OCI-LY7 (cell line): ENCODE measurements around the gene MVB12B. TPM values are rescaled to one million over a fixed set of nuclear protein-coding genes. Genes with fewer than 3 reads are reported as not detected.

Source experiments
- BruUV-seq: library from RNA; stranded (reverse); fragments of 400-500 nt; replicated peaks from 2 replicates; lab custom pipeline; 2021; lab: Mats Ljungman, UMichigan
- CTCF ChIA-PET: fragments of 300-600 bp; sonication (Branson Sonifier 250); formaldehyde crosslinking; loops from one replicate; lab custom pipeline; 2022; ENCODE audit warnings: antibody characterized with exemption; ENCODE audit not compliant: unreplicated experiment; lab: Charles Lee
- POLR2A ChIA-PET: fragments of 300-600 bp; sonication (Branson Sonifier 250); formaldehyde crosslinking; loops from one replicate; lab custom pipeline; 2022; ENCODE audit warnings: antibody characterized with exemption; lab: Charles Lee
- DNase-seq: peaks from one replicate; pipeline ENCODE4 v3.0.0-alpha.2; 2015; ENCODE audit warnings: low spot score
- H2AFZ ChIP-seq: fragments of 200-600 bp; sonication (generic), shearing (Covaris generic); 2 replicates; pipeline ENCODE4 v1.6.1; 2014; ENCODE audit warnings: mild to moderate bottlenecking, antibody characterized with exemption, low read length, moderate library complexity
- H3K27ac ChIP-seq: fragments of 200-600 bp; sonication (generic); 2 replicates; pipeline ENCODE4 v1.5.1; 2014; ENCODE audit warnings: mixed run types, low read depth, mild to moderate bottlenecking, moderate library complexity, low read length, inconsistent platforms; ENCODE audit not compliant: poor library complexity, severe bottlenecking
- H3K36me3 ChIP-seq: fragments of 200-600 bp; sonication (generic); 2 replicates; pipeline ENCODE4 v1.6.1; 2014; ENCODE audit warnings: mild to moderate bottlenecking, antibody characterized with exemption, low read length, moderate library complexity, mixed read lengths; ENCODE audit not compliant: insufficient read depth
- H3K4me1 ChIP-seq: fragments of 200-600 bp; sonication (generic); 2 replicates; pipeline ENCODE4 v1.5.1; 2014; ENCODE audit warnings: mild to moderate bottlenecking, low read length; ENCODE audit not compliant: insufficient read depth, poor library complexity, severe bottlenecking
- H3K4me2 ChIP-seq: fragments of 200-600 bp; sonication (generic); 2 replicates; pipeline ENCODE4 v1.6.1; 2014; ENCODE audit warnings: mild to moderate bottlenecking, low read length
- H3K4me3 ChIP-seq: fragments of 200-600 bp; sonication (generic); 2 replicates; pipeline ENCODE4 v1.5.1; 2014; ENCODE audit warnings: mild to moderate bottlenecking, low read depth, low read length; ENCODE audit not compliant: poor library complexity, severe bottlenecking
- H3K79me2 ChIP-seq: fragments of 200-600 bp; sonication (generic); 2 replicates; pipeline ENCODE4 v1.6.1; 2016; ENCODE audit warnings: low read depth, mild to moderate bottlenecking, low read length, moderate library complexity, mixed read lengths; ENCODE audit not compliant: insufficient read depth
- H3K9me2 ChIP-seq: fragments of 200-600 bp; sonication (generic); 2 replicates; pipeline ENCODE4 v1.6.1; 2016; ENCODE audit warnings: mild to moderate bottlenecking, low read length, mixed read lengths; ENCODE audit not compliant: insufficient read depth
- H3K9me3 ChIP-seq: fragments of 200-600 bp; sonication (generic); 2 replicates; pipeline ENCODE4 v1.6.1; 2014; ENCODE audit warnings: mild to moderate bottlenecking, mixed run types, low read length, mixed read lengths
- H4K20me1 ChIP-seq: fragments of 200-600 bp; sonication (generic); 2 replicates; pipeline ENCODE4 v1.6.1; 2014; ENCODE audit warnings: mild to moderate bottlenecking, antibody characterized with exemption, low read length, moderate library complexity, mixed read lengths; ENCODE audit not compliant: insufficient read depth
- EZH2phosphoT487 ChIP-seq: fragments of 200-600 bp; sonication (generic); IDR thresholded peaks from 2 replicates; pipeline ENCODE4 v1.6.1; 2018; ENCODE audit warnings: low read depth, borderline replicate concordance, mild to moderate bottlenecking, mixed run types, antibody characterized with exemption, low read length, moderate library complexity, mixed read lengths
- intact Hi-C: fragments of 100-400 bp; cut with micrococcal nuclease; formaldehyde crosslinking; loops from one replicate; pipeline ENCODE4 v1.10.0; 2022; ENCODE audit not compliant: unreplicated experiment
- total RNA-seq, 2 experiments: library from RNA; depleted of rRNA in 1 of 2; stranded (reverse); fragments of >200 nt in 1 of 2; shearing (Covaris generic) in 1 of 2; gene quantifications; 2 replicates each; pipeline ENCODE4 v1.2.3, GENCODE V29; 2014 to 2022
- TF ChIP-seq, protein P1 (sequence below): fragments of 200-600 bp; sonication (generic); conservative IDR thresholded peaks from 2 replicates; pipeline ENCODE4 v1.5.1; 2014; ENCODE audit warnings: mild to moderate bottlenecking, antibody characterized with exemption, low read length, moderate library complexity, mixed read lengths

MVB12B gene
- total RNA-seq, 2 experiments from 2014 or later = 1.3 TPM; not detected in 1

GRCh38 chr9:126459126-126459525, 132.5 kb downstream of the MVB12B start:
- TF ChIP-seq, protein P1, sequence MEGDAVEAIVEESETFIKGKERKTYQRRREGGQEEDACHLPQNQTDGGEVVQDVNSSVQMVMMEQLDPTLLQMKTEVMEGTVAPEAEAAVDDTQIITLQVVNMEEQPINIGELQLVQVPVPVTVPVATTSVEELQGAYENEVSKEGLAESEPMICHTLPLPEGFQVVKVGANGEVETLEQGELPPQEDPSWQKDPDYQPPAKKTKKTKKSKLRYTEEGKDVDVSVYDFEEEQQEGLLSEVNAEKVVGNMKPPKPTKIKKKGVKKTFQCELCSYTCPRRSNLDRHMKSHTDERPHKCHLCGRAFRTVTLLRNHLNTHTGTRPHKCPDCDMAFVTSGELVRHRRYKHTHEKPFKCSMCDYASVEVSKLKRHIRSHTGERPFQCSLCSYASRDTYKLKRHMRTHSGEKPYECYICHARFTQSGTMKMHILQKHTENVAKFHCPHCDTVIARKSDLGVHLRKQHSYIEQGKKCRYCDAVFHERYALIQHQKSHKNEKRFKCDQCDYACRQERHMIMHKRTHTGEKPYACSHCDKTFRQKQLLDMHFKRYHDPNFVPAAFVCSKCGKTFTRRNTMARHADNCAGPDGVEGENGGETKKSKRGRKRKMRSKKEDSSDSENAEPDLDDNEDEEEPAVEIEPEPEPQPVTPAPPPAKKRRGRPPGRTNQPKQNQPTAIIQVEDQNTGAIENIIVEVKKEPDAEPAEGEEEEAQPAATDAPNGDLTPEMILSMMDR = no peak
- no peak for TF ChIP-seq EZH2phosphoT487
- H3K4me2 ChIP-seq = no peak overlapping the region
- H3K27ac ChIP-seq = no peak overlapping the region
- H3K79me2 ChIP-seq = no peaks in the 10 kb centered on the region
- ChIA-PET CTCF (no interaction called here), POLR2A (no interaction called here)
- H3K9me3 ChIP-seq = no peaks in the 10 kb centered on the region
- no peaks in the 10 kb centered on the region for H3K4me1 ChIP-seq
- H3K9me2 ChIP-seq = no peaks in the 10 kb centered on the region
- intact Hi-C loops = no loop called here
- H4K20me1 ChIP-seq = no peaks in the 10 kb centered on the region
- no peak overlapping the region for H2AFZ ChIP-seq
- no peak for DNase-seq
- H3K4me3 ChIP-seq = no peak overlapping the region
- H3K36me3 ChIP-seq = no peaks in the 10 kb centered on the region
- BruUV-seq = no TSS peak

DNA sequence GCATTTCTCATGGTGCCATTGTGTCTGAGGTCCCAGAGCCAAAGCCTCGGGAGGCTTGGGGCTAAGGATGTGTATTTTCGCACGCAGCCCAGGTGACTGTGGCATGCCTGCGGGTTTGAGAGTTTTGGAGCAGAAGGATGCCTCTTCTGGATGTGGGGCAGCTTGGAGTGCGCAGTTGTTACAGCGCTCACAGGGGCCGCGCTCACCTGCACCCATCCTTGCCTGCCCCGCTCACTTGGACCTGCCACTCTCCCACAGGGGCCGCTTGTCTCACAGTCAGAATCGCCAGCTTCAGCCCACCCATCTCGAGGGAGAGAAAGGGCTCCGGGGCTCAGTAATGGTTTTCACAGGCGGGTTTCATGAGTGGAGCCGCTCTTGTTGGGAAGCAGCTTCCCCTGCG, 132.9 kb downstream of the MVB12B start:
- Histone ChIP-seq H3K36me3 (no peaks in the 10 kb centered on the region), H4K20me1 (no peaks in the 10 kb centered on the region), H3K27ac (no peak overlapping the region), H3K4me1 (no peaks in the 10 kb centered on the region), H3K9me2 (no peaks in the 10 kb centered on the region), H3K79me2 (no peaks in the 10 kb centered on the region), H3K9me3 (no peaks in the 10 kb centered on the region), H2AFZ (no peak overlapping the region), H3K4me3 (no peak overlapping the region), H3K4me2 (no peak overlapping the region)
- TF ChIP-seq, protein P1 = no peak
- TF ChIP-seq EZH2phosphoT487 = no peak
- BruUV-seq = no TSS peak
- no peak for DNase-seq
- intact Hi-C loops = no loop called here
- CTCF ChIA-PET = no interaction called here
- POLR2A ChIA-PET = no interaction called here

GRCh38 chr9:126459965-126460843, 133.6 kb downstream of the MVB12B start:
- no peaks in the 10 kb centered on the region for H3K9me3 ChIP-seq
- H3K4me2 ChIP-seq = no peak overlapping the region
- CTCF ChIA-PET = no interaction called here
- no peak overlapping the region for H3K4me3 ChIP-seq
- H3K36me3 ChIP-seq = no peaks in the 10 kb centered on the region
- no peaks in the 10 kb centered on the region for H4K20me1 ChIP-seq
- intact Hi-C loops = no loop called here
- H3K27ac ChIP-seq = no peak overlapping the region
- H3K4me1 ChIP-seq = no peaks in the 10 kb centered on the region
- no peaks in the 10 kb centered on the region for H3K79me2 ChIP-seq
- BruUV-seq = no TSS peak
- H3K9me2 ChIP-seq = no peaks in the 10 kb centered on the region
- DNase-seq = no peak
- no peak for TF ChIP-seq EZH2phosphoT487
- TF ChIP-seq, protein P1 = no peak
- H2AFZ ChIP-seq = no peak overlapping the region
- POLR2A ChIA-PET = no interaction called here
